Measurements from ENCODE around the gene AMBRA1. TPM values are rescaled to one million over a fixed set of nuclear protein-coding genes. Genes with fewer than 3 reads are reported as not detected.

AMBRA1 gene
- total and polyA plus RNA-seq, 2 of the 8 experiments (the other 6 are each of a cell fraction or from before 2014, with no cell fraction given): 14.2 to 37.4 TPM

GRCh38 chr11:46493791-46494190 is 100.0 kb downstream of the AMBRA1 start:
- Histone ChIP-seq H2BK12ac (ENCODE audit: low read depth, low read length) (no peak overlapping the region), H3K14ac (ENCODE audit: insufficient read length) (no peak overlapping the region), H3K79me1 (ENCODE audit: low read depth, low read length) (no peaks in the 10 kb centered on the region), H2BK15ac (ENCODE audit: low read length) (no peak overlapping the region), H3K36me3 (ENCODE audit: control insufficient read depth in 2 of 4, insufficient read depth in 4 of 4, low read length in 3 of 4) (peaks cover 0 to 9% (median 0%) of the 10 kb centered on the region in 4 experiments; a peak in 5 of 8 replicates), H2BK5ac (ENCODE audit: low read depth, low read length) (no peak overlapping the region), H3K27me3 (replicated peaks in 1 of 4; ENCODE audit: control insufficient read depth in 3 of 4, extremely low read depth in 1 of 4, insufficient read depth in 3 of 4, low read length in 3 of 4) (no peaks in the 10 kb centered on the region), H4K91ac (replicated peaks; ENCODE audit: insufficient read length, low read length) (no peak overlapping the region), H2BK120ac (replicated peaks; ENCODE audit: low read depth, low read length) (no peak overlapping the region), H3K18ac (ENCODE audit: extremely low read depth, low read length) (no peak overlapping the region), H2AFZ (ENCODE audit: low read length) (no peak overlapping the region), H3K9me3 (ENCODE audit: insufficient read depth in 2 of 2, low read depth in 1 of 2, low read length in 1 of 2) (no peaks in the 10 kb centered on the region), H3K23ac (ENCODE audit: insufficient read length) (no peak overlapping the region), H3K23me2 (ENCODE audit: low read depth, low read length) (no peaks in the 10 kb centered on the region), H3K27ac (ENCODE audit: low read depth, low read length) (no peak overlapping the region), H3K4me3 (ENCODE audit: extremely low read depth in 1 of 4, insufficient read depth in 2 of 4, low read depth in 3 of 4, low read length in 4 of 4) (no peak overlapping the region), H4K20me1 (replicated peaks in 1 of 2; ENCODE audit: control insufficient read depth in 1 of 2, insufficient read depth in 2 of 2, low read length in 2 of 2) (no peaks in the 10 kb centered on the region), H4K8ac (ENCODE audit: extremely low read depth, insufficient read depth, low read length) (no peak overlapping the region), H3K4me2 (ENCODE audit: insufficient read depth in 1 of 2, low read depth in 2 of 2, low read length in 2 of 2) (no peak overlapping the region), H2AK5ac (ENCODE audit: low read depth, low read length) (no peak overlapping the region), H3K4me1 (replicated peaks in 1 of 4; ENCODE audit: control insufficient read depth in 3 of 4, insufficient read depth in 4 of 4, low read length in 3 of 4) (no peaks in the 10 kb centered on the region), H3K9ac (replicated peaks in 1 of 4; ENCODE audit: extremely low read depth in 1 of 4, low read depth in 3 of 4, low read length in 3 of 4) (no peak overlapping the region), H2BK20ac (ENCODE audit: low read length) (no peak overlapping the region), H4K5ac (ENCODE audit: insufficient read length, low read depth, low read length) (no peak overlapping the region), H3K4ac (replicated peaks; ENCODE audit: insufficient read length, low read depth, low read length) (no peak overlapping the region), H3K56ac (replicated peaks; ENCODE audit: insufficient read length, low read depth, low read length) (no peak overlapping the region), H3K79me2 (ENCODE audit: control insufficient read depth in 1 of 2, insufficient read depth in 2 of 2, low read length in 2 of 2) (no peaks in the 10 kb centered on the region)
- no peak for TF ChIP-seq JUND (IDR thresholded peaks at IDR 0.05; ENCODE audit: low read length)
- TF ChIP-seq BCL11A (IDR thresholded peaks at IDR 0.05; ENCODE audit: low read depth in 2 of 2, low read length in 2 of 2): no peak
- TF ChIP-seq YY1 (IDR thresholded peaks at IDR 0.05; ENCODE audit: low read depth, low read length): no peak
- TF ChIP-seq CREB1 (IDR thresholded peaks at IDR 0.05): no peak
- TF ChIP-seq JUN (IDR thresholded peaks at IDR 0.05; ENCODE audit: low read depth, low read length): no peak
- TF ChIP-seq NANOG (IDR thresholded peaks at IDR 0.05; ENCODE audit: insufficient read depth, low read depth, low read length, poor library complexity, severe bottlenecking): no peak
- TF ChIP-seq KDM4A (IDR thresholded peaks at IDR 0.05; ENCODE audit: low read depth, low read length, severe bottlenecking): no peak
- TF ChIP-seq BRCA1 (IDR thresholded peaks at IDR 0.05; ENCODE audit: low read depth, low read length): no peak
- no peak for TF ChIP-seq TEAD4 (IDR thresholded peaks at IDR 0.05; ENCODE audit: low read depth, low read length)
- no peak for TF ChIP-seq E2F6 (IDR thresholded peaks at IDR 0.05)
- TF ChIP-seq CEBPB (IDR thresholded peaks at IDR 0.05; ENCODE audit: low read depth, low read length): no peak
- TF ChIP-seq FOSL1 (IDR thresholded peaks at IDR 0.05; ENCODE audit: insufficient read depth, low read depth, low read length): no peak
- TF ChIP-seq RAD21 (IDR thresholded peaks at IDR 0.05 in 1 of 2, conservative IDR thresholded peaks at IDR 0.05 in 1 of 2; ENCODE audit: low read depth in 2 of 2, low read length in 2 of 2): no peak
- POLR2A ChIA-PET (ENCODE audit: partially characterized antibody): no interaction called here
- FAIRE-seq (no peak), DNase-seq (ENCODE audit: low read depth in 1 of 2, low spot score in 2 of 2) (no peak)
- WGBS, 2 experiments (ENCODE audit: extremely low coverage in 1 of 2, insufficient coverage in 1 of 2, insufficient read length in 1 of 2, insufficient replicate concordance in 2 of 2, low coverage in 1 of 2, low lambda C conversion rate in 2 of 2, missing lambda C conversion rate in 1 of 2): 92% methylated on average over 9 of the region's 9 CpGs; no CpG with 5 or more reads in 1 of the 2 experiments
- CTCF ChIA-PET (ENCODE audit: partially characterized antibody): interaction anchor here (0.9 to 5.6 kb wide), 5 partner anchors 10 to 89 kb away, joined by 3 to 38 read pairs (median 4); no protein-coding TSS in a partner anchor

Measured in H1 (cell line).